Nephron (organoid): ENCODE data around the gene MFRP.

Experiments used
- H3K27ac Mint-ChIP-seq, 3 experiments: 2 replicates each; pipeline ENCODE4 v1.8.0; 2020; ENCODE audit warnings: mixed read lengths in 3 of 3, mild to moderate bottlenecking in 2 of 3, moderate library complexity in 1 of 3
- H3K27me3 Mint-ChIP-seq: 2 replicates; pipeline ENCODE4 v1.8.0; 2021; ENCODE audit warnings: low read depth, mild to moderate bottlenecking, moderate library complexity, mixed read lengths
- H3K36me3 Mint-ChIP-seq: 2 replicates; pipeline ENCODE4 v1.8.0; 2020; ENCODE audit warnings: low read depth, mixed read lengths
- H3K4me1 Mint-ChIP-seq: 2 replicates; pipeline ENCODE4 v1.8.0; 2020; ENCODE audit warnings: mixed read lengths
- H3K4me3 Mint-ChIP-seq, 3 experiments: 2 replicates each; pipeline ENCODE4 v1.8.0; 2020; ENCODE audit warnings: mild to moderate bottlenecking in 3 of 3, mixed read lengths in 3 of 3, moderate library complexity in 2 of 3
- H3K9me3 Mint-ChIP-seq: 2 replicates; pipeline ENCODE4 v1.8.0; 2020; ENCODE audit warnings: mixed read lengths
- CTCF ChIP-seq, 3 experiments: fragments of 200-600 bp; sonication (generic); IDR thresholded peaks; one replicate each; pipeline ENCODE4 v1.5.0; 2021; ENCODE audit warnings: antibody characterized with exemption in 3 of 3; ENCODE audit not compliant: unreplicated experiment in 3 of 3

Gene MFRP

GRCh38 chr11:119344291-119345010 is 2.1 kb downstream of the MFRP start:
- no peak for TF ChIP-seq CTCF (IDR thresholded peaks at IDR 0.05; ENCODE audit: unreplicated experiment in 3 of 3)
- Mint-ChIP-seq H3K27me3 (peaks cover 68% of the 10 kb centered on the region), H3K27ac (no peak overlapping the region), H3K36me3 (no peaks in the 10 kb centered on the region), H3K9me3 (no peaks in the 10 kb centered on the region), H3K4me3 (no peak overlapping the region), H3K4me1 (peaks cover 21% of the 10 kb centered on the region)

DNA sequence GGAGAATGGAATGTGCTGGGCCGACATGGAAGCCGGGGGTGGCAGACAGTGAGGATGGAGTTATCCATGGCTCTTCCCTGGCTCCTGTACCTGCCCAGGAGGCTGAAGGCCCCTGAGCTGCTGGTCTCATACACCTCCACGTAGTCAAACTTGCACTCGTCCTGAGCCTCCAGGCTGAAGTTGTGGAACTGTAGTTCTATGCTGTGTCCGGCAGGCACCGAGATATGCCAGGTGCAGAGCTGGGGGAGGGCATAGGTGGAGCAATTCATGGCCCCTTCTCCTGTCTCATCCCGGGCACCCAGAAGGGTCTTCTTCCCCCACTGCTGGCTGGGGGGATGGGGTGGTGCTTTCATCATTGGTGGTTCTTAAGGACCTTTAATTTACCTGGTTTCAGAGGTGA is 2.8 kb downstream of the MFRP start:
- H3K27ac Mint-ChIP-seq, result no peak overlapping the region

GRCh38 chr11:119342362-119343130 is 4.0 kb downstream of the MFRP start:
- peaks cover 72% of the 10 kb centered on the region for H3K27me3 Mint-ChIP-seq
- no peaks in the 10 kb centered on the region for H3K36me3 Mint-ChIP-seq
- no peaks in the 10 kb centered on the region for H3K9me3 Mint-ChIP-seq
- H3K4me1 Mint-ChIP-seq, result peaks cover 31% of the 10 kb centered on the region
- H3K4me3 Mint-ChIP-seq, result peak overlapping the region in 2 of 3 experiments; percentile 54 to 56
- TF ChIP-seq CTCF (IDR thresholded peaks at IDR 0.05; ENCODE audit: unreplicated experiment in 3 of 3), result no peak
- H3K27ac Mint-ChIP-seq, result no peak overlapping the region

More for the DNA sequence above, 2.8 kb downstream of the MFRP start:
- no peaks in the 10 kb centered on the region for H3K9me3 Mint-ChIP-seq
- H3K27me3 Mint-ChIP-seq, result peaks cover 75% of the 10 kb centered on the region
- peaks cover 28% of the 10 kb centered on the region for H3K4me1 Mint-ChIP-seq
- TF ChIP-seq CTCF (IDR thresholded peaks at IDR 0.05; ENCODE audit: unreplicated experiment in 3 of 3), result no peak
- no peak overlapping the region for H3K4me3 Mint-ChIP-seq
- H3K36me3 Mint-ChIP-seq, result no peaks in the 10 kb centered on the region

GRCh38 chr11:119342023-119342300 is 4.5 kb downstream of the MFRP start:
- Mint-ChIP-seq H3K36me3 (no peaks in the 10 kb centered on the region), H3K4me3 (peak overlapping the region in 2 of 3 experiments; percentile 54 to 56), H3K27ac (no peak overlapping the region), H3K4me1 (peaks cover 32% of the 10 kb centered on the region), H3K9me3 (no peaks in the 10 kb centered on the region), H3K27me3 (peaks cover 66% of the 10 kb centered on the region)
- no peak for TF ChIP-seq CTCF (IDR thresholded peaks at IDR 0.05; ENCODE audit: unreplicated experiment in 3 of 3)

DNA sequence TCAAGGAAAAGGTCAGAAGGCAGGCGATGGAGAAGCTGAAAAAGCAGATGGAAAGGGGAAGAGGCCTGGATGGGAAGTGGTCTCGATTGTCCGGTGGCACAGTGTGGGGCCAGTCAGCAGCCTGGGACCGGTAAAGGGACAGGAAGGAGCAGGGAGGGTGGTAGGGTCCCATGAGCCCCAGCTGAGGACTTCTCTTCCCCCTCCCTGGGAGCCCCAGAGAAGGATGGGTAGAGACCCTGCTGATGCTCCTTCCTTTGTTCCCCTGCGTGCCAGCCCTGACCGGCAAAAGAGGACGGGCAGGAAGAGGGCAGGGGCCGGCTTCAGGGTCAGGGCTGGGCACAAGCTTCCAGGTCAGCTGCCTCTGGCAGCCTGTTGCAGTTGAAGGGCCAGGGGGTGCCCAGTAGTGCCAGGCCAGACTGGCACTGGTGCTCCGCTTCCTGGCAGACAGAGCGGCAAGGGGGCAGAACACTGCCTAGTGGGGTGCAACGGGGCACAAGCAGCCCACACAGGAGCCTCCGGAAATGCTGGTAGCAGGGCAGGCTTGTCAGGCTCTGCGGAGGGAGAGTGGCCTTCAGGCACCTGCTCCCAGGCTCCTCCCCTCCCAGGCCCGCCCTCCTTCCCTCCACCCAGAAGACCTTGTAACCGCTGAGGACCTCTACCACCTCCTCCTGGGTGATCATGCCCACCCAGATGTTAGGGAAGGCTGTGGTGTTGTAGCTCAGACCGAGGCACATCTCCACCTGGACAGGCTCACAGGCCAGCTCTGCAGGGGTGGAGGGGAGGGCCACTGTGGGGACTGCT is 5.1 kb downstream of the MFRP start:
- TF ChIP-seq CTCF (IDR thresholded peaks at IDR 0.05; ENCODE audit: unreplicated experiment in 3 of 3), result no peak
- Mint-ChIP-seq H3K9me3 (no peaks in the 10 kb centered on the region), H3K27ac (peak overlapping the region in 1 of 3 experiments; percentile 80), H3K27me3 (peaks cover 61% of the 10 kb centered on the region), H3K4me1 (peaks cover 37% of the 10 kb centered on the region), H3K36me3 (no peaks in the 10 kb centered on the region), H3K4me3 (peak overlapping the region; percentile 56 to 73 (median 66))
